ENCODE measurements around the gene COA8.

Gene COA8

DNA sequence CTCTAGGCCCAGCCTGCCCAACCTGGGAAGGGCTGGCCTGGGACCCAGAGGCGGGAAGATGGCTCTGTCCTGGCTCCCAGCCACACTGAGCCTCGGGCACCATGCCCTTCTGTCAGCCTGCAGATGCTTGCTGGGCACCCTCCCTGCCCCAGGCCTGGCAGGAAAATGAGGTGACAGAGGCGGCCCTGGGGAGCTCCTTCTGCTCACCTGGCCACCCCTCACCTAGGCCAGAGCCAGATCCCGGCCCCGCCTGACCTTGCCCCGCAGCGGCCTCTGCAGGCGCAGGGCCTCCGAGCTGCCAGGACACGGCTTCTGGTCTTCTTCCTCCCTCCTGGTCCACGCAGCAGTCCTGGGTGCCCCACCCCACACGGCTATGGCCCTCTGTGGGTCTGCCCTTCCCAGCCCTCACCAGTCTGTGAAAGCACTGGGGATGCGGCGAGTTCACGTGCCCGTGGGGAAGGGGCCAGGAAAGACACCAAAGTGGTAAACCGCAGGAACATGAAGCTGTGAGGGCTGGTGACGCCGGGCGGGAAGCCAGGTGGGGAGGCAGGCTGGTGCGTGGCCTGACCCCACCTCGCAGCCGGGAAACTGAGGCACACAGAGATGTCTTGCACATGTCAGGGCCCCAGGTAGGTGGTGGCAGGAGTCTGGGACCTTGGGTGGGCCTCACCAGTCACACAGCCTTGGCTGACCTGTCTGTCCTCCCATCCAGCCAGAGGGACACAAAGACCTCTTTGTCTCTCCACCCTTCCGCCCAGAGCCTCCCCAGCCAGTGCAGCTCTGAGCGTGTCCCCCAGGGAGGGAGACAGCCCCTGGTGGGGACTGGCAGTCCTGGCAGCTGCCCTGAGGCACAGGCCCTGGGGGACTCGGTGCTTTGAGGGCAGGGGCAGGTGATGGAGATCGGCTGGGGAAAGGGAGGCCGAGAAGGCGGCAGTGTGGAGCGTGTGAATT, 13.1 kb upstream of the COA8 start:
- DNase-seq, result no peak

DNA sequence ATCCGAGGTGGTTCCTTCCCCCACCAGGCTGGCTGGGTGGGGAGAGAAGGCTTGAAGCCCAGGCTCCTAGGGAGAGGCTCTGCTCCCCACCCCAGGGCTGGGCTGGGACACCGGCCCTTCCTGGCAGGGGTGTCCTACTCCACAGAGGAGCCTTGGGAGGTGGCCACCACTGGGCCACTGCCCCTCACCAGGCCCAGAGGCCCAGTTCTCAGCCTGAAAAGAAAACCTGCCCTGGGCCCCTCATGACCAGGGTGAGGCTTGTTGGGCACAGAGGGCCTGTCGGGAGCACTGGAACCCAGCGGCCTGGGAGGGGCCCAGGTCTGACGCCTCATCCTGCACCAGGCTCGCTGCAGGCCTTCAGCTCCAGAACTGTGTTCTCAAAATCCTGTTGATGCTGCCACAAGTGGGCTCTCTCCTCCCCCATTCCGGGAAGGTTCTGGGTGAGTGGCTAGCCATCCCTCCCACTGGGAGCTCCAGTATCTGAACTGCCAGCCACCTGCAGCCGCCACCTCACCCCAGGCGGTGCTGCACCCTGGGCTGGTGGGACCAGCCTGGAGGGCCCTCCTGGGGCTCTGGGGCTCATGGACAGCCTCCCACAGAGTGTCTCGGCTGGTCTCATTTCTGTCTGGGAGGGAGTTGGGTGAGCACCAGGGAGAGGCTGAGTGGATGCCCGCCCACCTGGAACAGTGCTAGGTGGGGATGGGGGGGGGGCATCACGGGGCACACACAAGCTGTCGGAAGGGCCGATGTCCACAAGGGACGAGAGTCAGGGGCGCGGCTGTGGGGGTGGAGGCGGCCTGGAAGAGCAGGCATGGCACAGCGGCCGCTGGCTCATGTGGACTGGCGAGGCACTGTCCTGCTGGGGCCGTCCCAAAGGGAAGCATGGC, 12.1 kb upstream of the COA8 start:
- no peak for DNase-seq

DNA sequence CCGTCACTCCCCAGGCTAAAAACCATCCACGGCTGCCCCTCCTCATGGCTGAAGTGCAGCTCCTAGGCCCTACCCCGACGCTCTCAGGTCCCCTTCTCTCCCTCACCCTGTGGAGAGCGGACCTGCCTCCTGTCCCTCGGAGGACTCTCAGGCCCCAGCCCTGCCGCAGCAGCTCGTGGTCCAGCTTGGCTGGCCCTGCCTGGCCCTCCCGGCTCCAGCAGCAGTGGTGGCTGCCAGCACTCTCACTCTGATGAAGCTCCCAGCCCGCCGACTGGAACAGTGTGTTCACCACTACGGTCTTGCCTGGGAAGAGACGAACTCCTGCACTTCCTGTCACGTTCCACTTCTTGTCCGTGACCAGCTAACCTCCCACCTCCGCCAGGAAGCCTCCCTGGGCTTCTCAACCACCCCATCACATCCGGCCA, 11.4 kb upstream of the COA8 start:
- no peak for DNase-seq

DNA sequence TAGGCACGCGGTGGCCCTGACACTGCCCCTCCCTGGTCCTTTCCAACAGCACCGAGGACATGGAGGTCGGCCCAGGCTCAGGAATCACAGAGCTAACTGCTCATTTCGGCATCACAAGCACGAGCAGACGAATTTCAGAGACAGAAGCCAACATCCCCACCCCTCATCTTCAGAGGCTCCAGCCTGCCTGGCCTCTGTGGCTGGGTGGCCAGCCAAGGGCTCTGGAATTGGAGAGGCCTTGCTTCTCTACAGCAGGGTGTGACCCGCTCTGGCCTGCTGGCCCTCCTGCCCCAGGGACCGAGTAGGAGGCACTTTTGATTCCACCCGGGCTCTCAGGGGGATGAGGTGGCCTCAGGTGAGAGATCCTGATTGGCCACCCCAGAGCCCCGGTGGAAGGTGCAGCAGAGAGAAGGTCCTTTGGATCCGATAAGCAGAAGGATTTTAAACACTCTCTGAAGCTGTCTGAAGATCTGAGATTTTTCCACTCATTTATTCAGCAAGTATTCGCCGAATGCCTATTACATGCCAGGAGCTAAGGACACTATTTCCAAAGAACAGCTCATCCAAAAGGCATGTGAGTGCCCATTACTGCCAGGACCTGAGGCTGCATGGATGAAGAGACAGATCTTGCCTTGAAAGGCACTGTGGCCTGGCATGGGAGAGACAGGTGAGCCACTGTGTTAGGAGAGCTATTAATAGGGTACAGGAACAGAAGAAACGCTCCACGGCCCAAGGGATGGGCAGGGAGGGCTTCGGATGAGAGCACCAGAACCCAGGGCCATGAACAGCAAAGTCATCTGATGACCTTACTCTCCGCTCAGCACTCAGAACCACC, 10.5 kb upstream of the COA8 start:
- no peak for DNase-seq

DNA sequence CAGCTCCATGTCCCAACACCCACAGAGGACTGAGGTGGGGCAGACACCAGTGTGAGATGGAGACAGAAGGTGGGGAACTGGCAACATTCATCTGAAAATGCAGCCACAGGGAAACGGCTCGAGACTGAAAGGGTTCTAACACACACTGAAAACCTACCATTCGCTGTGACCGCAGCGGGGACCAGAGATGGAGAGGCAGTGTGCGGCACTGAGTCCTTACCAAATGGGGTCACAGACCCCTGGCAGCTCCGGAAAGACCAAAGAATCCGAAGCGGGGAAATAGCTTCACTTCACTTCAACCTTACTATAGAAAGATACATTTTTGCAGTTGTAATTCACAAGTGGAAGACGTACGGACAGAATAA, 9.9 kb upstream of the COA8 start:
- no peak for DNase-seq

DNA sequence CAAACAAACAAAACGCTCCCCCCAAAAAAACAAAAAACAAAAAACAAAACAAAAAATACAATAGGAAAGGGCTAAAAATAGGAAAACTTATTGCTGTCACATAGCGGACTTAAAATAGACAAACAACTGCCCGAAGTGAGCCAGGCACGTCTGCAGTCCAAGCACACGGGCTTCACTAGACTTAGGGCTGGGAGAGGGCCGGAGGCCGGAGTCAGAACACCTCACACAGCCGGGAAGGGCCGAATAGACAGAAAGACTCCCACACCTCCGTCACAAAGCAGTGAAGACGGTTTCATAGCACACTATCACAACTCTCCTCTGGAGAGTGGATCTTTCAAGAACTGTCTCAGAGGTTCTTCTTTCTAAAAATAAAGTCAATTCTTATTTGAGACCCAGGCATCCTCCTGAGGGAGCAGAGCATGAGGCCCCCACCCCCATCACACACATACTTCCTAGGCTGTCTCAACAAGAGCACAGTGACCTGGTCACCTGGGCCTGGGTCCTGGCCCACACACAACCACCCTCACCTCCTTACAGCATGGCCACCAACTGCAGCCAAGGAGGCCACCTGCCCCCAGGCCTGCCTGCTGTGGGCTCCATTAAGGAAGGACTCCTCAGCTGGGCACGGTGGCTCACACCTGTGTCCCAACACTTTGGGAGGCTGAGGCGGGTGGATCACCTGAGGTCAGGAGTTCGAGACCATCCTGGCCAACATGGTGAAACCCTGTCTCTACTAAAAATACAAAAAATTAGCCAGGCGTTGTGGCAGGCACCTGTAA, 7.0 kb upstream of the COA8 start:
- DNase-seq, result no peak

DNA sequence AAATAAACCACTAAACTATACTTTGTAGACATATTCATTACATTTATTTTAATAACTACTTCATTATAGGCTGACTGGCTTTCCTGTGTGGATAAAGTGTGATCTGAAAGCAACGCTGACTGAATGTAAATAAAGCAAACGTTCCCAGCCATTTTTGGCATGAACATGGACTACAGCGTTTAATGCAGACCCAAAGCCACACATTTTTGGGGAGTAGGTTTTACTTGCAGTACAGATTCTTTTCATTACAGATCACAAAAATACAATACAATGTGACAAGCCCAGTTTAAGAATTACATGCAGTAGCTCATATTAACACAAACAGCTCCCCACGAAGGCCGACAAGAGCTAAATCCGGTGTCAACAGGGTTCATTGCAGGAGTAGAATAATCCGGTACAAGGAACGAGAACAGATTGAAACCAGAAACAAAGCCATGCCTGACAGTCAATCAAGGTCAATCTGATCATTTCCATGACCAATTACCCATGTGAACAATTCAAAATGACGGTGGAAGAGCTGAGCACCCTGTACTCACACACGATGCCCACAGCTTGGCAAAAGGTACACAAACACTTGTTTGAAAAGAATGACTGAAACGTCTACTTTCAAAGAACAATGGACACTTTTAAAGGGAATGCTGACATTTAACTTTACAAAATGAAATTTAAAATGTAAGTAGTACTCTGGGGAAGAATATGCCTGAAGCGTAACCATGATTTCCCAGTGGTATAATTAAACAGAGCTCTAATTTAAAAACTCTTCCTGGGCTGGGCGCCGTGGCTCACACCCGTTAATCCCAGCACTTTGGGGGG, 5.6 kb upstream of the COA8 start:
- DNase-seq, result no peak

DNA sequence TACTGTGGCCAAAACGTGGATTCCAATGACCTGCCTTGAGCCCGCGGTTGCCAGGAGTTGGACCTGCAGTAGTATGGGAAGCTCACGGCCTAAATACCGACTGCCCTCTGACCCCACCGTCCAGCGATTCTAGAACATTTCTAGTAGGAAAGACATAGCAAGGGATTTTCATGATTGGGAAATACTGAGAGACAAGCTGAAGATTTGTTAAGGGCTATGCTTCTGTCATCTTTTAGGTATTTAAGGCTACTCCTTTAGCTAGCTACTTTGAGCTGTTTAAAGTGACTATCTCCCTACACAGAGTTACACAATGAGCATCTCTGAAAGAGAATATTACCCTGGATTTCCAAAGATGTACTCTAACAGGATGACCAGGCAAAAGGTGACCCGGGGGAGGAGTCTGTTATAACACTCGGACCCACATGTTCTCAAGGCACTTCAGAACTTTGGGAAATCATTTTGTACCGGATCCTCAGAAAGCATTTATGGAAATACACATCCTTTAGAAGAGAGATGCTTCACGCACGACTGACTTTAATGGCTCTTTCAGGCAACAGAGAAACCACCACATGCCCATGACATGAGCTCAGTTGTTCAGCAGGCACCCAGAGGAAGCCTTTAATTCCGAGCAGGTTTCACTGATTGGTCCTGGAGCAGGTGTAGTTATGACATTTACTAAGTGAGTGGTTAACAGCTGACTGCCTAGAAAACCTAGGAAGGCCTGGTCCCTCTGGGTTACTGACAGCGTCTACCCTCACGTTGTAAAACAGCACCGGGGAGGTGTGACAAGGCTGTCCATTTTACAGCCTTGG, 4.5 kb upstream of the COA8 start:
- no peak for DNase-seq

DNA sequence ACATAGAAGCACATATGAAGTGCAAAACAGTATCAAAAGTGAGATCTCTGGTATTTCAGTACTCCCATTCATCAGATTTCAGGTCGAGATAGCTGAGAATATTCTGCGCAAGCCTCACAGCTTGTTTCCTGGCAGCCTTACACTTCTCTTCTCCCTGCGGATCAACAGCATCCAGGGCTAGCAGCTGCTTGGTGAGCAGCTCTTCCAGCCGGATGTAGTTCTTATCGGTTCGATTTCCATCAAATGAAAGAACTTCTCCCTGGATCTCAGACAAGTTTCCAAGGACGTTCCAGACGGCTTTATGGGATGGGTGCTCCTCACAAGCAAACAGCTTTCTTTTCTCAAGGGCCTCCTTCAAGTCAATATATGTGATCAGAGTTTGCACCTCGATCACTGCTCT, 3.0 kb upstream of the COA8 start:
- DNase-seq, result no peak

DNA sequence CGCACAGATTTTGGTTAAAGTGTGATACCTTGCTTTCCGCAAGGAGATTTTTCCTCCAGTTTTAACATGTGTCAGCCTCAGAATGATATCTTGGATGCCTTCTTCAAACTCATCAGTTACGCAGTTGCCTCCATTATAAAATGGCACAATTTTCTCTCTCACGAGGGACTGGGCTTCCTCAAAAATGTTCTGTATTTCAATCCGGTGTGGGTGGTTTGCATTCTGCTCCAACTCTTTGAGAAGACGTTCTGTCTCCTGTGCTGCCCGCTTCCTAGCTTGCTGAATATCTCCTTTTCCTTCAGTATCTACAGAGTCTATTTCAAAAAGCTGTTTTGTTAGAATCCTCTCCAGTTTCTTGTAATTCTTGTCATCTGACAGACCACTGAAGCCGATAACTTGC, 2.1 kb upstream of the COA8 start:
- no peak for DNase-seq

DNA sequence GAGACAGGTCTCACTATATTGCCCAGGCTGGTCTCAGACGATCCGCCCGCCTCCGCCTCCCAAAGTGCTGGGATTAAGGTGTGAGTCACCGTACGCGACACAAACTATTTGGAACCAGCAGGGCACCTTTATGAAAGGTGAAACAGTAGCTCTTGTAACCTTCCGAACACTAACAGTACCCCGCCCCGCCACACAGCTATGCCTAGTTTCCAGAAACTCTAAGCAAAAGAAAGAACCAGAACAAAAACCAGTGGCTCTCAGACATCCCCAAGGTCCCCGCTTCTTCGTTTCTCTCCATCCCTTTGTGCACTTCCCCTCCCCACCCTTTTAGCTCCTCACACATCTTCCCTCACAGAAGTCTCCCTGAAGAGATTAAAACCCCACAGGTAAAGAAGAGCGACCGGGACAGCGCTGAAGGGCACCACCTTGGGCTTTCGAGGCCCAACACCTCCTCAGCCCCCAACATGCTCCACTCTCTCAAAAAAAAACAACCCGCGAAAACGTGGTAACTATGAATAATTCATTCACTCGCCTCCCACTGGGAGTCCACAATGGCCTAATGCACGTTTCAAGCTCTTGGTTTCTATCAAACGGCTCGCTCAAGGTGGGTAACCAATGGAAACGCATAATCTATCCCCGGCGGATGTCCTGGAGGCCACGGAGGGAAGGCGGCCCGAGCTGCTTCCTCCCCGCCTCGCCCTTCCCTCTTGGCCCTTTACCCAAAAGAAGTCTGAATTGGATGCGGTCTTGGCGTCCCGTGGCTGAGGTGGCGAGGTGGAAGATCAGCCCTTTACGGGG, 1.2 kb upstream of the COA8 start:
- DNase-seq, result peak; percentile 23

DNA sequence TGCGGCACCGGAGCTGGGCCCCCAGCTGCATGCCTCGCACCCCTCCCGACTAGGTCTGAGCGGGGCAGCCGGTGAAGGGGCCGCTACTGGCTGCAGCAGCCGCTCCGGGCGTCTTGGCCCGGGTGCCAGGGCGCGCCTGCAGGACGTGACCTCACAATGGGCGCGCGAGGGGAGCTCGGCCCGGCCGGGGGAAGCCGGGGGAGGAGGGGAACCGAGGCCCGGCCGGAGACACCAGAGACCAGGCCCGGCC, 656 bp upstream of the COA8 start:
- DNase-seq, result no peak

DNA sequence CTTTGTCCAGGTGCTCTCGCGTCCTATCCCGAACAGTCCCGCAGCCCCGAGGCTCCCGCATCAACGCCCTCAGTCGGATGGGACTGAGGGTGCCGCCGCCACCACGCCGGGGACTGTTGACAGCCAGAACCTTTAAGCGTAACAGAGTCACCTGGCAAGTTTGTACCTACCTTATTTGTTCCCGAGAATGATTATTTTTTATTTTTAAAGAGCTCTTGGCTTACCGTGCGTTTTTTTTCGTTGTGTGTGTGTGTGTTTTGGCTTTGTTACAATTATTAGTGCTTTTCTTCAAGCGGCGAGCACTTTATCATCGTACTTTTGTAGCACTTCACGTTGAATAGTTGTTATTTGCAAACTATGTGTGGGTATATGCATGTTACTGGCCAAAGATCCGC, 463 bp downstream of the COA8 start:
- DNase-seq, result no peak

DNA sequence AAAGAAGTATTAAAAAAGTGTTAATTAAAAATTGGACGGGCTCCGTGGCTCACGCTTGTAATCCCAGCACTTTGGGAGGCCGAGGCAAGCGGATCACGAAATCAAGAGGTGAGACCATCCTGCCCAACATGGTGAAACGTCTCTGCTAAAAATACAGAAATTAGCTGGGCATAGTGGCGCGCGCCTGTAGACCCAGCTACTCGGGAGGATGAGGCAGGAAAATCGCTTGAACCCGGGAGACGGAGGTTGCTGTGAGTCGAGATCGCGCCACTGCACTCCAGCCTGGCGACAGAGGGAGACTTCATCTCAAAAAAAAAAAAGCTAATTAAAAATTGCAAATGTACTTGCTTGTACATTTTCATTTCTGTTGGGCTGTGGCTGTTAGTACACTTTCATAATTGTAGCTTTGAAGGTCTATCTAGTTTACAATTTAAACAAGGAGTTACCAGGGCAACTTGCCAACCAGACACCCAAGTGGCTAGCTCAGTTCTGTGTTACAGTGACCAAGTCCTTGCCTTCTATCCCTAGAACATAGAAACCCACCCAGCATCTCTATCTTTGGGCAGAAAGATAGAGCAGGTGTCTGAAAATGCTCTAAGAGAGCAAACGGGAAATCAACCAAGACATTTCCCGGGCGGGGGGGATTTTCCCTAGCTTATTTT, 1.2 kb downstream of the COA8 start:
- DNase-seq, result no peak

DNA sequence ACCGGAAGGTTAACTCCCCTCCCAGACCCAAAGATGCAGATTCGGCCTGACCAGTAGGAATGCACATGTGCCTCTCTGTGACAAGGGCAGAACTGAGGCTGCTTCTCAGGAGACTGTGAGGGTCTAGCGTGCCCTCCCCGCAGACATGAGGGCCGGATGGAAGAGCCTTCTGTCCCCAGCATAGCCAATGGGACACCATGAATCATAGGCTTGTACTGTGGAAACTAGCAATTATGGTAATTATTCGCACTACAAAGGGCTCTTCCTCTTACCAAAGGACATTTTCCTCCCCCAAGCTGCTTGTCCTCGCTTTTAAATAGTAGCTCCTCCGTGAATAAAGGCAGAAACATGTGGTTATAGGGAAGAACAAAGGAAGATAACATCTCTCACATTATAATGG, 6.2 kb downstream of the COA8 start:
- DNase-seq, result no peak

DNA sequence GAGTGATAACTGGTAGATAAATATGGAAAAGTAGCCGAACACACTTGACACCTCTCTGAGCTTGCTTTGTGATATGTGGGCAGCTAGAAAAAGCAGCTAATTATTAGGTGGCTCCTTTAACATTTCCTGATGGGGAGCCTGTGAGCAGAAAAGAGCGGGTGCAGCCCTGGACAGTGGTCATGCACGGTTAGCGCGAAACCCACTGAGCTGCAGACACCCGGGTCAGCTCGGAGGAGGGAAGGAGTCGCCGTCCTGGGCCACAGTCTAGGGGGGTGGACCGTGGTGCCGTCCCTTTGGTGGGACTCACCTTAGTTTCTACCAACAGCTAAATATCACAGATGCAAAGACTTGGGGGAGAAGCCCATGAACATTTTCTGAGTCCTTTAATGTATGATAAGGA, 6.6 kb downstream of the COA8 start:
- DNase-seq, result no peak

DNA sequence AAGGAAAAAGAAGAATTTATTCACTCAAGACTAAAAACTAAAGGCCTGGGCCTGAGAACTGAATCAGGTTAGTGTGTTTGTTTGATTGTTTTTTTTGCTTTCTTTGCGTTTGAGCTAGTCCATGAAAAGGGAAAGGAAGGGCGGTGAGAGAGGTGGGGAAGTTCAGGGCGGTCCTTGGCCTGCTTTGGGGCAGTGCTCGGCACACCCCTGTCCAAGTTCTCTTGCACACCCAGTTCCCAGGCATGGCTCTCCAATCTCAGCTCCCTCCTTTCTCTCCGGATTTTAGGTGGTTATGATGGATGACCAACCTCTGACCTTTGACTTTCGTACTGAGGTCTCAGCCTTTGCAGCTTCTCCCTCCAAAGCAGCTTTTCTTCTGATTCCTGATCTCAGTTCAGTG, 11.3 kb downstream of the COA8 start:
- DNase-seq, result no peak

DNA sequence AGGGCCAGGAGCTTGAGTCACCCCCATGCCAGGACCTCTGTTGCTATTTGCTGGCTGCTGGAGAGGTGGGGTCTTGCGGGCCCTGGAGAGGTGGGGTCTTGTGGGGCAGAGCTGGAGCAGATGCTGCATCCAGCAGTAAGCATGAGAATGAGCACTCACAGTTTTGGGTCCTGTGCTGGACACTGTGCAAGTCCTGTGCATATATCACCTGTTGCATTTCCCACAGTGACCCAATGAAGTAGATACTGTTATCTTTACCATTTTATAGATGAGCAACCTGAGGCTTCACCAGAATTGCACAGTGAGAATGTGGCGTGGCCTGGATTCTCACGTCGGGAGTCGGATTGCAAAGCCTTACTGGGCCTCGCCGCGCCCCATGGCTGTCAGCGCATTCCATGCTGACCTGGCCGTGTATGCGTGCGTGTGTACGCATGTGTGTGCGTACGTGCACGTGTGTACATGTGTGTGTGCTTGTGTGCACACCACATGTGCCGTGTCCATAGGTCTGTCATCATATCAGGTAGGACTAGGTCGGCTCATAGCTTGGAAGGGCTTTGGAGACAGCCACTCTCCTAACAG, 12.0 kb downstream of the COA8 start:
- DNase-seq, result no peak
